Fibroblast of lung (primary cell): ENCODE results near the gene ARL2BP.

Source experiments
- CTCF ChIP-seq, 2 donors: IDR thresholded peaks in 1 of 2; conservative IDR thresholded peaks in 1 of 2; 1 replicate in 1 of 2; 2 replicates in 1 of 2; pipeline ENCODE4 v1.5.1; 2011 to 2012; ENCODE audit warnings: low read length in 2 of 2, control low read depth in 1 of 2, inconsistent platforms in 1 of 2, low read depth in 1 of 2, mild to moderate bottlenecking in 1 of 2
- EZH2 ChIP-seq: IDR thresholded peaks from 2 replicates; pipeline ENCODE4 v1.5.1; 2012; ENCODE audit warnings: low read length, control low read depth, mild to moderate bottlenecking; ENCODE audit errors: missing control alignments

GRCh38 chr16:57277586-57277985, 32.5 kb downstream of the ARL2BP start:
- TF ChIP-seq CTCF (conservative IDR thresholded peaks at IDR 0.05 in 1 of 2, IDR thresholded peaks at IDR 0.05 in 1 of 2; ENCODE audit: low read depth in 1 of 2, low read length in 2 of 2) = no peak
- no peak for TF ChIP-seq EZH2
